Right lobe of liver (tissue), 4 donors: ENCODE data around the gene ARX.

Experiments used
- POLR2A ChIP-seq: fragments of 450-650 bp; IDR thresholded peaks from one replicate; pipeline ENCODE4 v1.6.1; 2017; ENCODE audit warnings: antibody characterized with exemption, mild to moderate bottlenecking
- TF ChIP-seq, protein P1 (sequence below), 4 donors: fragments of 200-600 bp in 3 of 4; fragments of 450-650 bp in 1 of 4; IDR thresholded peaks; one replicate each; pipeline versions ENCODE4 v1.5.1 to v1.8.0; 2016 to 2022; ENCODE audit warnings: antibody characterized with exemption in 4 of 4, mild to moderate bottlenecking in 2 of 4
- donor health status: DM: no; HTN: no; CAD: no.
- donor health status: DM: no; HTN: no; CAD: no.
- donor health status: DM: no; HTN: yes; CAD: no.

DNA sequence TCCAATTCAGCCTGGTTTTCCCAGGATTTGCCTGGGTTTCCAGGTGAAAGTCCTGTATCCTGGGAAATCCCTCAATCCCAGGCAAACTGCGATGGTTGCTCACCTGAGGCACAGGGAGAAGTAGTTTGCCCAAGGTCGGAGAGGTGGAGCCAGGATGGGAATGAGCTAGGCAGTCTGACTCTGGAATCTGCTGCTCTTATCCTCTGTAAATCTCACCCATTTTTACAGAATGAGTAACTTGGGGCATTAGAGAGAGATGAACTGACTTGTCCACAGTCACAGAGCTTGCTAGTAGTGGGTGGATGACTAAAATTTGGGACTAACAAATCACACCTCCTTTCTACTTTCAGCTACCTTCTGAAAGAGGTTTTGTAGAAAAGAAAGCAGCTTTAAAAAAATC lies 9.8 kb upstream of the ARX start:
- TF ChIP-seq, protein P1, sequence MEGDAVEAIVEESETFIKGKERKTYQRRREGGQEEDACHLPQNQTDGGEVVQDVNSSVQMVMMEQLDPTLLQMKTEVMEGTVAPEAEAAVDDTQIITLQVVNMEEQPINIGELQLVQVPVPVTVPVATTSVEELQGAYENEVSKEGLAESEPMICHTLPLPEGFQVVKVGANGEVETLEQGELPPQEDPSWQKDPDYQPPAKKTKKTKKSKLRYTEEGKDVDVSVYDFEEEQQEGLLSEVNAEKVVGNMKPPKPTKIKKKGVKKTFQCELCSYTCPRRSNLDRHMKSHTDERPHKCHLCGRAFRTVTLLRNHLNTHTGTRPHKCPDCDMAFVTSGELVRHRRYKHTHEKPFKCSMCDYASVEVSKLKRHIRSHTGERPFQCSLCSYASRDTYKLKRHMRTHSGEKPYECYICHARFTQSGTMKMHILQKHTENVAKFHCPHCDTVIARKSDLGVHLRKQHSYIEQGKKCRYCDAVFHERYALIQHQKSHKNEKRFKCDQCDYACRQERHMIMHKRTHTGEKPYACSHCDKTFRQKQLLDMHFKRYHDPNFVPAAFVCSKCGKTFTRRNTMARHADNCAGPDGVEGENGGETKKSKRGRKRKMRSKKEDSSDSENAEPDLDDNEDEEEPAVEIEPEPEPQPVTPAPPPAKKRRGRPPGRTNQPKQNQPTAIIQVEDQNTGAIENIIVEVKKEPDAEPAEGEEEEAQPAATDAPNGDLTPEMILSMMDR (IDR thresholded peaks at IDR 0.05) = no peak
- TF ChIP-seq POLR2A = no peak
